Measurements from ENCODE around the gene MRPL54. TPM values are rescaled to one million over a fixed set of nuclear protein-coding genes. Genes with fewer than 3 reads are reported as not detected.
A peak's percentile ranks its signal among the peaks of the same experiment; 100 is the strongest.

Gene MRPL54
- total RNA-seq, 1 donor = 40.4 TPM

DNA sequence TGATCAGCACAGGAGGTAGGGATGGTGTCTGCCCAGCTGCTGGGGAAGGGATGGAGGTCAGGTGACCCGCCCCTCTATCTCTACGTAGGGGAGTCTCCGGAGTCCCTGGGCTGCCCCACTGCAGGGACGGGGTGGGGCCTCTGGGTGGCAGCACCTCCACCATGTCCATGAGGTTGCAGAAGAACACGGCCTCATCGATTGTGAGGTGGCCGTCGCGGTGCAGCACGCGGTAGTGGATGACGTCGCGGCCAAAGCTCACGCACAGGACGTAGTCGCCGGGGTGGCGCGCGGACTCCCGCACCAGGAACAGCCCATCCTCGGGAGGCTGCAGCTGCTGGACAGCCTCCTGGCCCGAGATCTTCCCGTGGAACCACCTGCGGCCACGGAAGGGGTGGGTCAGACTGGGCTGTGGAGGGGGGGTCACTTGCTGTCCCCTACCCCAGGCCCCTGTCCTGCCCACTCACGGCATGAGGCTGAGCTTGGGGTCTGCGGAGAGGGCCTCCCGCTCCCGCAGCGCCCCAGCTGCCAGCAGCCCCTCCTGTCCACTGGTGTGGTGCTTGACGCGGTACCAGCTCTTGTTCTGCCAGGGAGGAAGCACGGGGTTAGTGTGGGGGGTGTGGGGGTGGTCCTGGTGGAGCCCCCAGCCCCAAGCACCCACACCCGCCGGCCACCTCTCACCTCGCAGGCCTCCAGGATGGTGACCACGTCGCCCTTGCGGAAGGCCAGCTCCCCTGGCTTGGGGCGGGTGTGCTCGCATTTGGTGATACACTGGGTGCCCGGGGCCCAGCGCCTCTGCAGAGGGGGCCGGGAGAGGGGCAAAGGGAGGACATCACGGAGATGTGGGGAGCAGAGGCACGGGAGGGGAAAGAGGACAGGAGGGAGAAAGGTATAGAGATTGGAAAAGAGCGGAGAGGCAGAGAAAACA is 21.4 kb downstream of the MRPL54 start:
- peaks cover 5% of the 10 kb centered on the region for H3K4me1 ChIP-seq (ENCODE audit: insufficient read depth, low read length)
- no peaks in the 10 kb centered on the region for H3K27me3 ChIP-seq (ENCODE audit: insufficient read depth, low read length)
- H3K9me3 ChIP-seq (ENCODE audit: low read depth, low read length) = peaks cover 4% of the 10 kb centered on the region
- H3K4me3 ChIP-seq (ENCODE audit: low read length) = no peak overlapping the region

DNA sequence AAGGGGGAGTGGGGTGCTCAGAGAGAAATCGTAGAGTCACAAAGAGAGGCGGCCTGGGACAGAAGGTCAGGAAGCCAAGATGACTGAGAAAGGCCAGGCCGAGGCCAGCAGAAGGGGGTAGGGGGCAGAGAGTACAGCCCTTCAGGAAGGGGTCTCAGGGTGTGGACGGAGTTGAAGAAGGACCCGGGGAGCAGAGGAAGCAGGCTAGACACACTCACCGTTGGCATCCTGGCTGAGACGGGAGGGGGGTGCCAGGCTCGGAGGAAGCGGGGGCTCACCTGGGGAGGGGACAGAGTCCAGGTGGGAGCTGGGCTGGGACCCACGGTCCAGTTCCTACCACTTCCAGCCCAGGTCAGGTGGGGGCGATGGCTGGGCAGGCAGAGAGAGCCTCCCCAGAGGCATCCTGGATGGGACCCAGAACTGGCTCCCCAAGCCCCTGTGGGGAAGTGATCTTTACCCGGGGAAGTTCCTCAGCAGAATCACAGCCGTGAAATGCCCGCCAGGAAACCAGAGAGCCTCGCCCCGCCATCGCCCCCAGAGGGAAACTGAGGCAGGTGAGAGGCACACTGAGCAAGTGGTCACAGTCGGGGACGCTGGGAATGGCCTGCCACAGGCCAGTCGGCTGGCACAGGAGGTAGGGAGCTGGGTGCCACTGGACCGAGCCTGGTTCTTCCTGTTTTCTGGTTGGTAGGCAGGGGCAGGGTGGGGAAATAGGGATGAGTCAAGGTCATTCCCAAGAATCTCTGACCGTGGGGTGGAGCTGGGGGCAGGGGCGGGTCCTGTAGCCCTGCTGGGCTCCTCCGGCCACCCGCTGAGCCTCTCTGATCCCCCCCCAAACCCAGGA is 22.3 kb downstream of the MRPL54 start:
- peak overlapping the region; percentile 38 for H3K4me3 ChIP-seq (ENCODE audit: low read length)
- peaks cover 4% of the 10 kb centered on the region for H3K9me3 ChIP-seq (ENCODE audit: low read depth, low read length)
- no peaks in the 10 kb centered on the region for H3K27me3 ChIP-seq (ENCODE audit: insufficient read depth, low read length)
- peaks cover 5% of the 10 kb centered on the region for H3K4me1 ChIP-seq (ENCODE audit: insufficient read depth, low read length)

DNA sequence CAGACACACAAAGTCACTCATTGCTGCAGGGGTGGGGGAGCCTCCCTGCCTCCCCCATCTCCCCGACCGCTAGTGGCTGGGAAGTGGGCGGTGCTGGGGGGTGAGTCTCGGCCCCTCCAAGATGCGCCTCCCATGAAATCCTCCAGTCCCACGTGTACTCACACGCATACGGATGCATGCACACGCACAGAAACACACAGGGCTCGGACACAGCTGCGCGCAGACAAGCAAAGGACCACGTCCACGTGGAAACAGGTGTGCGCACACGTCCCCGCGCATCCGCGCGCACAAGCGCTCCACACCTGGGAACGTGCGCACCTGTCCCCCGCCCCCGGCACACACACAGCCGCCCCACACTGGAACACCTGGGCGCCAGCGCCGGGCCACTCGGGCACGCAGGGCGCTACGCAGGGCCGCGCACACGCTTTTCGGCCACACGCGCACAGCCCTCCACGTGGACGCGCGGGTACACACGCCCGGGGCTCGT is 23.0 kb downstream of the MRPL54 start:
- peaks cover 4% of the 10 kb centered on the region for H3K9me3 ChIP-seq (ENCODE audit: low read depth, low read length)
- peaks cover 6% of the 10 kb centered on the region for H3K4me1 ChIP-seq (ENCODE audit: insufficient read depth, low read length)
- H3K4me3 ChIP-seq (ENCODE audit: low read length) = peak overlapping the region; percentile 38
- no peaks in the 10 kb centered on the region for H3K27me3 ChIP-seq (ENCODE audit: insufficient read depth, low read length)

DNA sequence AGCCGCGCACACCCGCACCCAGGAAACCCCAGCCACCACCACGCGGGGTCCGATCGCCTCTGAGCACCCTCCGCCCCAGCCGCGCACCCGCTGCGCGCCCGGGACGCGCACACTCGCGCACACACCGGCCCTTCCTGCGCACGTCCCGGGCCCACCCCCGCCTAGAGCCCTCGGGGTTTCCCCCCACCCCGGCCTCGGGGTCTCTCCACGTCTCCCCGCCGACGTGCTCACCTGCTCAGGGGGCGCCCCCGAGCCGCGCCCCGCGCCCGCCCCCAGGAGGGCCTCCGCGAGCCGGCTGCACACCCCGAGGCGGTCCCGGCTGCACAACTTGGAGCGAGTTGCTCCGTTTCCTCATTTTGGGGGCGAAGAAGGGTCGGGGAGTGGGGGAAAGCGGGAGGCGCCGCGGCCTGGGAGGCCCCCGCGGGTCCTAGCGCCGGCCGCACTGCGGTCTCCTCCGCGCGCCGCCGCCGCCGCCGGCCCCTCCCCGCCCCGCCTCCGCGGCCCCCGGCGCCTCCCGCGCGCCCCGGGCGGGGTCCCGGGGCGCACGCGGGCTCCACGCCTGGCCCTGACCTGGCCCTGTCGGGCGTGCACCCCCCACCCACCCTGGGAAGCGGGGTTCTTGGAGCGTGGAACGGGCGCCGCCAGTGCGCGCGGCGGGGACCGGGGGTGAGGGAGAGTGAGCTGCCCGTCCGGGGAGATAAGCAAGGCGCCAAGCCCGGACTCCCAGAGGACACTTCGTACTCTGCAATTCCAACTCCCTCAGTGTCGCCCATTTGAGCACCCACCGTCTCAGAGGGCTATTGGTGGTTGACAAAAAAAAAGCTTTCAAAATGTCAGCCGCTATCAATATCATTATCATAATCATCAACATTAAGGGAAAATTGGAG is 23.7 kb downstream of the MRPL54 start, which contains the start of gene MATK:
TSS of gene MATK (minus strand) at position 444 of the 887 bp plus-strand sequence. CDS start 1,246 bp downstream, outside the sequence.
- H3K9me3 ChIP-seq (ENCODE audit: low read depth, low read length) = peaks cover 4% of the 10 kb centered on the region
- peak within 1 kb of the TSS; percentile 38 for H3K4me3 ChIP-seq (ENCODE audit: low read length)
- no peaks in the 10 kb centered on the region for H3K27me3 ChIP-seq (ENCODE audit: insufficient read depth, low read length)
- H3K4me1 ChIP-seq (ENCODE audit: insufficient read depth, low read length) = peaks cover 8% of the 10 kb centered on the region

- Histone ChIP-seq H3K4me3 (ENCODE audit: low read length) (no peak overlapping the region), H3K27me3 (ENCODE audit: insufficient read depth, low read length) (no peaks in the 10 kb centered on the region), H3K9me3 (ENCODE audit: low read depth, low read length) (no peaks in the 10 kb centered on the region), H3K4me1 (ENCODE audit: insufficient read depth, low read length) (peaks cover 8% of the 10 kb centered on the region)
Measured at GRCh38 chr19:3788996-3789778, 26.7 kb downstream of the MRPL54 start.

DNA sequence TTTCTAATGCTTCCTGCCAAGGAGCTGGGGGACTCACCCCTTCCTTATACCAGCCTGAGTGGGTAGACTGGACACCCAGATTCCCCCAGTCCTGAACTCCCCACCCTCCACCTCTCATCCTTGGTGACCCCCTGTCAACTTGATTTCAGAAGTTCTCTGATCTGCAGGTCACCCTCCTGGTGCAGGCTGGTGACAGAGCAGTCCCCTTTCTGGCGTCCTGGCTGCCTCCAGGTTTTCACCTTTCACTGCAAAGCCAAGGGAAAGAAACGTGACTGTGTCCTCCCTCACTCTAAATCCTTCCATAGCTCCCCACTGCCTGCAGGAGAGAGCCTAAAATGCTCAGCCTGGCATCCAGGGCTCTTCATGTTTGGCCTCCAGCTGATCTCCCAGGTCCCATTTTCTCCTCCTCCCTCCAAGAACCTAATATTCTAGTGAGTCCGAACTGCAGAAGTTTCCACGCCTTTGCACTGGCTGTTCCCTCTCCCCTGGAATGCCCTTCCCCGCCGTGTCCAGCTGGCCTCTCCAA is 27.8 kb downstream of the MRPL54 start:
- Histone ChIP-seq H3K9me3 (ENCODE audit: low read depth, low read length) (no peaks in the 10 kb centered on the region), H3K27me3 (ENCODE audit: insufficient read depth, low read length) (no peaks in the 10 kb centered on the region), H3K4me1 (ENCODE audit: insufficient read depth, low read length) (peaks cover 3% of the 10 kb centered on the region), H3K4me3 (ENCODE audit: low read length) (no peak overlapping the region)

DNA sequence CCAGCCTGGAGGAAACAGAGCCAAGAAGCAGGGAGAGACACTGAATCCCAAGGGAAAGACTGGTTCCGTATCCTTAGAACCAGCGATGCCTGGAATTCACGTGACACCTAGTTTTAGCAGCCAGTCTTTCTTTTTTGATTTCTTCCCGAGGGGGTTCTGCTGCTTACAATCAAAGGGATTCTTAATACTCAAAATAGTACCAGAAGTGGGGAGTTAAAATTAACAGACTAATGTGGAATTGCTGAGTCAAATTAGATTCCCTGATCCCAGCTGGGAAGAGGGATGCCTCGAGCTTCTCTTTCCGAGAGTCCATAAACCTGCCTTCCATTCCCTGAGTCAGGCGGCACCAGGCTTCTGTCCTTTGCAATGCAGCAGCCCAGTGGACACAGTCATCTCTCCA is 28.5 kb downstream of the MRPL54 start:
- peaks cover 3% of the 10 kb centered on the region for H3K4me1 ChIP-seq (ENCODE audit: insufficient read depth, low read length)
- H3K27me3 ChIP-seq (ENCODE audit: insufficient read depth, low read length) = no peaks in the 10 kb centered on the region
- no peak overlapping the region for H3K4me3 ChIP-seq (ENCODE audit: low read length)
- no peaks in the 10 kb centered on the region for H3K9me3 ChIP-seq (ENCODE audit: low read depth, low read length)

DNA sequence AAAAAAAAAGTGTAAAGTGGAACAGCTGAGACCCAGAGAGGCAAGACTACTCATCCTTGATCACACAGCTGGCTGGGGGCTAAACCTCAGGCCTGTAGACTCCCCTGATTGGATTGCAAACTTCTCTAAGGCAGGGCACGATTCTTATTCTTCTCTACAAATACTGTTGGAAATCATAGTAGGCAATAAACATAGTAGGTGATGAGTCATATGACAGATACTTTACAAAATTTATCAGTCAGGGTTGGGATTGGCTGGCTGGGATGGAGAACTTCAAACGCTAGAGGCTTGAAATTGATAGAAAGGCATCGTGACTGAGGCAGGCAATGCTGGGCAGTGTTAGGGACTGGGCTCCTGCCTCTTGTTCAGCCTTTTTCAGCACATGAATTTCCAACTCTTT is 29.6 kb downstream of the MRPL54 start:
- no peaks in the 10 kb centered on the region for H3K27me3 ChIP-seq (ENCODE audit: insufficient read depth, low read length)
- H3K4me1 ChIP-seq (ENCODE audit: insufficient read depth, low read length) = peaks cover 3% of the 10 kb centered on the region
- no peaks in the 10 kb centered on the region for H3K9me3 ChIP-seq (ENCODE audit: low read depth, low read length)
- H3K4me3 ChIP-seq (ENCODE audit: low read length) = no peak overlapping the region

DNA sequence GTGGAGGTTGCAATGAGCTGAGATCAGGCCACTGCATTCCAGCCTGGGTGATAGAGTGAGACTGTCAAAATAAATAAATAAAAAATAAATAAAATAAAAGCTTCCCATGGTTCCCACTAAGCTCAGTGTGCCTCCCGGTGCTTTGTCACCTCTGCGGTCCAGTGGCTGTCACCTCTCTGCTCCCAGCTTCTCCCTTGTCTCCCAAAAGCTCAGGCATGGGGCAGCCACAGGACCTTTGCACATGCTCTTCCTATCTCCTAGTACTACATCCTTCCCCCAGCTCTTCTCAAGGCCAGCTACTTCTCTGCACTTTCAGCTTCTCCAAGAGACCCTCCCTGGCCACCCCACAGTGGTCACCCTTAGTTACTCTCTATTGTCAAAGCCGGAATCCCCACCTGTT is 31.3 kb downstream of the MRPL54 start:
- no peak overlapping the region for H3K4me3 ChIP-seq (ENCODE audit: low read length)
- no peaks in the 10 kb centered on the region for H3K27me3 ChIP-seq (ENCODE audit: insufficient read depth, low read length)
- H3K9me3 ChIP-seq (ENCODE audit: low read depth, low read length) = no peaks in the 10 kb centered on the region
- peaks cover 14% of the 10 kb centered on the region for H3K4me1 ChIP-seq (ENCODE audit: insufficient read depth, low read length)

GRCh38 chr19:3796358-3796757 is 33.9 kb downstream of the MRPL54 start:
- Histone ChIP-seq H3K4me1 (ENCODE audit: insufficient read depth, low read length) (peaks cover 24% of the 10 kb centered on the region), H3K9me3 (ENCODE audit: low read depth, low read length) (no peaks in the 10 kb centered on the region), H3K4me3 (ENCODE audit: low read length) (no peak overlapping the region), H3K27me3 (ENCODE audit: insufficient read depth, low read length) (peaks cover 6% of the 10 kb centered on the region)

GRCh38 chr19:3798137-3798536 is 35.7 kb downstream of the MRPL54 start:
- no peak overlapping the region for H3K4me3 ChIP-seq (ENCODE audit: low read length)
- H3K4me1 ChIP-seq (ENCODE audit: insufficient read depth, low read length) = peaks cover 30% of the 10 kb centered on the region
- H3K9me3 ChIP-seq (ENCODE audit: low read depth, low read length) = no peaks in the 10 kb centered on the region
- H3K27me3 ChIP-seq (ENCODE audit: insufficient read depth, low read length) = peaks cover 6% of the 10 kb centered on the region

DNA sequence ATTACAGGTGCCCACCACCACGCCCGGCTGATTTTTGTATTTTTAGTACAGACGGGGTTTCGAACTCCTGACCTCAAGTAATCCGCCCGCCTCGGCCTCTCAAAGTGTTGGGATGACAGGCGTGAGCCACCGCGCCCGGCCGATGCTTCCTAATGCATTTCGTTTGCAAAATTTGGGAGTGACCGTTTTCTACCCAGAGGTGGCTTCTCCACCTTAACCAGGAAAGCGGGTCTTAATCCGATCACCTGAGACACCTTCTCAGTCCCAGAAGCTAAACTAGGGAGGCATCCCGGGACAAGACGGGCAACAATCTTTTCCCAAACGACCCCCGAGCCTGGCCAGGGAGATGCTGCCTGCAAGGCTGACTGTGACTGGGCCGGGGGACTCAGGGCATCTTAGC is 38.5 kb downstream of the MRPL54 start:
- H3K4me3 ChIP-seq (ENCODE audit: low read length) = no peak overlapping the region
- peaks cover 30% of the 10 kb centered on the region for H3K4me1 ChIP-seq (ENCODE audit: insufficient read depth, low read length)
- H3K27me3 ChIP-seq (ENCODE audit: insufficient read depth, low read length) = peaks cover 6% of the 10 kb centered on the region
- H3K9me3 ChIP-seq (ENCODE audit: low read depth, low read length) = no peaks in the 10 kb centered on the region

- Histone ChIP-seq H3K4me3 (ENCODE audit: low read length) (no peak overlapping the region), H3K9me3 (ENCODE audit: low read depth, low read length) (no peaks in the 10 kb centered on the region), H3K27me3 (ENCODE audit: insufficient read depth, low read length) (peaks cover 6% of the 10 kb centered on the region), H3K4me1 (ENCODE audit: insufficient read depth, low read length) (peaks cover 30% of the 10 kb centered on the region)
Measured at GRCh38 chr19:3801412-3802096, 39.1 kb downstream of the MRPL54 start.

All from mononuclear cell (primary cell).